Lower lobe of right lung (tissue), 2 donors: Measurements from ENCODE around the gene RPL6. TPM values are rescaled to one million over a fixed set of nuclear protein-coding genes. Genes with fewer than 3 reads are reported as not detected.

Source experiments
- ATAC-seq, 2 donors: fragments of 200-7000 bp; cut with Tn5 transposase; one replicate each; pipeline ENCODE4 v1.9.1; 2020 to 2022; ENCODE audit warnings: mild to moderate bottlenecking in 2 of 2, moderate library complexity in 2 of 2
- DNase-seq: peaks from one replicate; pipeline ENCODE4 v3.0.0-alpha.2; 2020
- H3K27ac ChIP-seq: fragments of 200-600 bp; one replicate; pipeline ENCODE4 v1.8.0; 2022
- H3K27me3 ChIP-seq: fragments of 200-600 bp; one replicate; pipeline ENCODE4 v1.8.0; 2022; ENCODE audit warnings: low read depth
- H3K36me3 ChIP-seq: fragments of 200-600 bp; one replicate; pipeline ENCODE4 v1.8.0; 2022; ENCODE audit warnings: mild to moderate bottlenecking
- H3K4me1 ChIP-seq: fragments of 200-600 bp; one replicate; pipeline ENCODE4 v1.8.0; 2022
- H3K4me3 ChIP-seq: fragments of 200-600 bp; one replicate; pipeline ENCODE4 v1.8.0; 2022; ENCODE audit warnings: mild to moderate bottlenecking
- H3K9me3 ChIP-seq: fragments of 200-600 bp; one replicate; pipeline ENCODE4 v1.8.0; 2022
- CTCF ChIP-seq: fragments of 200-600 bp; IDR thresholded peaks from one replicate; pipeline ENCODE4 v1.8.0; 2022; ENCODE audit warnings: antibody characterized with exemption, mild to moderate bottlenecking
- intact Hi-C: fragments of 100-400 bp; cut with DNase I; formaldehyde crosslinking; loops from one replicate; pipeline ENCODE4 v1.11.0; 2022
- total RNA-seq: library from RNA; stranded (reverse); fragmentation: NEBNext Ultra II Directional; extraction: Animal tissue kit (Norgen Biotek cat#: 25700); gene quantifications from one replicate; pipeline ENCODE4 v1.2.1, GENCODE V29; 2021
- donor health status: DM: no; HTN: yes; CAD: no; lungs with severe emphysema.

Gene RPL6
- total RNA-seq, 1 donor from 2014 or later = 896 TPM

GRCh38 chr12:112431965-112432364, 22.6 kb upstream of the RPL6 start:
- Histone ChIP-seq H3K36me3 (no peaks in the 10 kb centered on the region), H3K4me1 (no peaks in the 10 kb centered on the region), H3K27ac (no peak overlapping the region), H3K27me3 (no peaks in the 10 kb centered on the region), H3K4me3 (no peak overlapping the region), H3K9me3 (no peaks in the 10 kb centered on the region)
- no peak for TF ChIP-seq CTCF
- DNase-seq (no peak), ATAC-seq (no peak)
- intact Hi-C loops = no loop called here

- no peaks in the 10 kb centered on the region for H3K9me3 ChIP-seq
These were observed 21.5 kb upstream of the RPL6 start for GRCh38 chr12:112430929-112431328.

GRCh38 chr12:112427760-112428159, 18.4 kb upstream of the RPL6 start:
- no peak overlapping the region for H3K4me3 ChIP-seq
- intact Hi-C loops = no loop called here
- no peaks in the 10 kb centered on the region for H3K27me3 ChIP-seq
- no peak for TF ChIP-seq CTCF
- DNase-seq (no peak), ATAC-seq (no peak)
- H3K27ac ChIP-seq = no peak overlapping the region
- no peaks in the 10 kb centered on the region for H3K9me3 ChIP-seq
- no peaks in the 10 kb centered on the region for H3K4me1 ChIP-seq
- H3K36me3 ChIP-seq = no peaks in the 10 kb centered on the region

More at GRCh38 chr12:112430929-112431328, 21.5 kb upstream of the RPL6 start:
- H3K27me3 ChIP-seq = no peaks in the 10 kb centered on the region
- H3K36me3 ChIP-seq = no peaks in the 10 kb centered on the region
- no peak overlapping the region for H3K4me3 ChIP-seq
- ATAC-seq (no peak), DNase-seq (no peak)
- intact Hi-C loops = no loop called here
- no peak overlapping the region for H3K27ac ChIP-seq
- TF ChIP-seq CTCF = no peak
- H3K4me1 ChIP-seq = no peaks in the 10 kb centered on the region

- no peak for DNase-seq
- ATAC-seq = no peak
- Histone ChIP-seq H3K4me3 (no peak overlapping the region), H3K9me3 (no peaks in the 10 kb centered on the region), H3K36me3 (no peaks in the 10 kb centered on the region), H3K27me3 (no peaks in the 10 kb centered on the region), H3K4me1 (peaks cover 10% of the 10 kb centered on the region), H3K27ac (no peak overlapping the region)
- intact Hi-C loops = no loop called here
- no peak for TF ChIP-seq CTCF
These were observed 16.4 kb upstream of the RPL6 start for GRCh38 chr12:112425582-112426382.

- Histone ChIP-seq H3K9me3 (no peaks in the 10 kb centered on the region), H3K4me1 (peaks cover 25% of the 10 kb centered on the region), H3K27ac (no peak overlapping the region), H3K4me3 (no peak overlapping the region), H3K36me3 (no peaks in the 10 kb centered on the region), H3K27me3 (no peaks in the 10 kb centered on the region)
- no peak for ATAC-seq
- DNase-seq = no peak
- TF ChIP-seq CTCF = no peak
- intact Hi-C loops = no loop called here
These were observed 14.7 kb upstream of the RPL6 start for GRCh38 chr12:112424126-112424525.
